HL-60/S4 (cell line): Measurements from ENCODE around the gene AAGAB.
"Not testable (repeated sequence)": the region's sequence is repeated elsewhere in the genome, so short reads cannot be mapped to it uniquely, and the experiment has no call there.

Source experiments
- in situ Hi-C: fragments of 300-500 bp; cut with MboI; formaldehyde crosslinking; loops from 2 replicates; pipeline ENCODE4 v1.14.3; 2022; ENCODE audit warnings: low sequenced_read_pairs

AAGAB gene

DNA sequence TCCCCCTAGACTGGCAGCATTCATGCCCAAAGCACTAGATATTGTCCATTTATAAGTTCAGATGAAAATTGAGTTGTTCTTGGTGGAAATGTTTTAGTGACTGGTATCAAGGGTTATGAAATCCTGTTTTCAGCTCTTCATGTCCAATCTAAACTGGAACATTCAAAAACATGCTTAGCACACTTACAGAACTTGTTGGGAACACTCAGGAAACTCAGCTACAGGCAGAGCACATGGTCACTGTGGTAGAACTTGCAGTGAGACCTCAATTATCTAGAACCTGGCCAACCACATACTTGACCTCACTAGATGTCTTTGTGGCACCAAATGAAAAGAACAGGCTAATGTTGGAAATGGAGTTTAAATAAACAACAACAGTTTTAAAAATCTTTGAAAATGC is 100.2 kb downstream of the AAGAB start:
- in situ Hi-C loops = no loop called here

DNA sequence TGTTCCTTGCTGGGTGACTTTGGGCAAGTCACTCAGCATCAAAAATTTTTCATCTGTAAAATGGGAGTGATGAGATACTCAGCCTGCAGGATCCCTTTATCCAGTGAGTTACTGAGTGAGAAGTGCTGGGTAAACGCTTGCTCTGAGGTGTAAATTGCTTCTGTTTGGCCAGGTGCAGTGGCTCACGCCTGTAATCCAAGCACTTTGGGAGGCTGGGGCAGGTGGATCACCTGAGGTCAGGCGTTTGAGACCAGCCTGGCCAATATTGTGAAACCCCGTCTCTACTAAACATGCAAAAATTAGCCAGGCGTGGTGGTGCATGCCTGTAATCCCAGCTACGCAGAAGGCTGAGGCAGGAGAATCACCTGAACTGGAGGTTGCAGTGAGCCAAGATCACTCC is 101.4 kb downstream of the AAGAB start:
- in situ Hi-C loops = not testable (repeated sequence)

DNA sequence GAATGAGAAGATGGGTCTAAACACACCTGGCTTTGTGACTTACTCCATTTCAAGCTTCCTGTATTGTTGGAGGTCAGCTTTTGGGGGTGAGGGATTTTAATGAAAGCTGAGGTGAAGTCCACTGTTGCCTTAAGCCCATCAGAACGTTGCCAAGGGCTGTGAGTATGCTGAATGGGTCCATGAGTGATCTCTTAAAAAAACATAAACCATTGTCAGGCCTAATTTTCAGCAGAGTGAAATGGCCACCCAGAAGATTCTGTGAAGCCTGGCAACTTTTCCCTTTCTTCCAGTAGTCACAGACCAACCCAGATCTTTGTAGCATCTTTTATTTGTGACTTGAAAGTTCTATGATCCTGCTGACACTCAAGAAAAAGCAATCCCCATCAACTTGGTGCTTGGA is 102.0 kb downstream of the AAGAB start:
- in situ Hi-C loops = no loop called here
